ENCODE data around the gene PZP.
A peak's percentile ranks its signal among the peaks of the same experiment; 100 is the strongest.
"Not testable (repeated sequence)": the region's sequence is repeated elsewhere in the genome, so short reads cannot be mapped to it uniquely, and the experiment has no call there.

Gene PZP

DNA sequence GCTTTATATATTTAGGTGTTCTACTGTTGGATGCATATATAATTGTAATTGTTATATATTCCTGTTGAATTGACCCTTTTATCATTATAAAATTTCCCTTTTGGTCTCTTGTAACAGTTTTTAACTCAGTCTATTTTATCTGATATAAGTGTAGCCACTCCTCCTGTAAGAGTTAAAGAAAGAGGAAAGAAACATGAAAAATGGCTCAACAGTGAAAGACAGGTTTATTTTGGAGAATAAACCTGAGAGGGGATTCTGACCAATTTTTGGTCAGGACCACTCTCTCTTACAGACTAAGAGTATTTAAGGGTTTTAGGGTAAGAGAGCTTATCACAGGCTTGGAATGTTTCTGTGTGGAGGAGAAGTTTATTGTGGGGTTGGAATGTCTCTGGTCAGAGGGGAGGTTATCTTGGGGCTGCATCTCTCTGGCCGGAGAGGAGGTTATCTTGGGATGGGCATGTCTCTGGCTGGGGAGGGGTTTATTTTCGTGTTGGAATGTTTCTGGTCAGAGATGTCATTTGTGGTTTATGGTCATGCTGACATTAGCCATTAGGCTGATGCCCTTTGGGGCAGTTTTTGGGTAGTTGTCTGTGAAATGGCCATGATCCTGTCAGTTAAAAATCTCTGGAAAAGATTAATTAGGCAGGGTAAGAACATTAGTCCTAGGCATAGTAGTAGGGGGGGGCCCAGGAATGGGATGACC lies 68.5 kb downstream of the PZP start:
- not testable (repeated sequence) for DNase-seq (ENCODE audit: low spot score); H2AK5ac ChIP-seq (ENCODE audit: low read depth, low read length); H3K9ac ChIP-seq (ENCODE audit: low read depth, low read length, poor library complexity); H3K4me3 ChIP-seq (ENCODE audit: low read length in 2 of 2); H3K36me3 ChIP-seq (replicated peaks in 1 of 2; ENCODE audit: control insufficient read depth in 2 of 2, insufficient read depth in 2 of 2, low read length in 2 of 2); H3K4me1 ChIP-seq (ENCODE audit: control insufficient read depth in 2 of 2, insufficient read depth in 1 of 2, low read depth in 1 of 2, low read length in 2 of 2); H4K8ac ChIP-seq (ENCODE audit: low read depth, low read length); H2AFZ ChIP-seq (ENCODE audit: low read length); H3K79me1 ChIP-seq (ENCODE audit: low read depth, low read length); H3K4ac ChIP-seq (ENCODE audit: low read length); H3K23ac ChIP-seq (ENCODE audit: low read depth, low read length, poor library complexity); H2BK15ac ChIP-seq (ENCODE audit: low read length); H3K18ac ChIP-seq (ENCODE audit: low read length); H2BK5ac ChIP-seq (ENCODE audit: low read length); H3K14ac ChIP-seq (ENCODE audit: low read length); H3K27ac ChIP-seq (replicated peaks; ENCODE audit: low read length); H2BK120ac ChIP-seq (ENCODE audit: low read depth, low read length); H3K27me3 ChIP-seq (ENCODE audit: control insufficient read depth in 3 of 3, insufficient read depth in 3 of 3, low read depth in 1 of 3, low read length in 3 of 3); H3K4me2 ChIP-seq (ENCODE audit: insufficient read depth, low read length, poor library complexity, severe bottlenecking); H4K91ac ChIP-seq (ENCODE audit: low read depth, low read length, poor library complexity); H2BK12ac ChIP-seq (ENCODE audit: low read length)
- H3K9me3 ChIP-seq (replicated peaks in 1 of 2; ENCODE audit: control insufficient read depth in 2 of 2, insufficient read depth in 1 of 2, low read depth in 1 of 2, low read length in 2 of 2) = peaks cover 9 to 53% of the 10 kb centered on the region in 2 donors
- WGBS, 2 donors (ENCODE audit: extremely low coverage in 2 of 2, insufficient read length in 2 of 2, insufficient replicate concordance in 1 of 2) = no CpG with 5 or more reads among the region's 2 CpGs

GRCh38 chr12:9135903-9136310 lies 72.3 kb downstream of the PZP start:
- Histone ChIP-seq H3K27me3 (ENCODE audit: control insufficient read depth in 3 of 3, insufficient read depth in 3 of 3, low read depth in 1 of 3, low read length in 3 of 3) (no peaks in the 10 kb centered on the region), H2BK12ac (ENCODE audit: low read length) (no peak overlapping the region), H3K14ac (ENCODE audit: low read length) (no peak overlapping the region), H4K91ac (ENCODE audit: low read depth, low read length, poor library complexity) (no peak overlapping the region), H3K9me3 (replicated peaks in 1 of 2; ENCODE audit: control insufficient read depth in 2 of 2, insufficient read depth in 1 of 2, low read depth in 1 of 2, low read length in 2 of 2) (peaks cover 0 to 30% of the 10 kb centered on the region in 2 donors), H2AK5ac (ENCODE audit: low read depth, low read length) (no peak overlapping the region), H4K8ac (ENCODE audit: low read depth, low read length) (no peak overlapping the region), H3K4me1 (ENCODE audit: control insufficient read depth in 2 of 2, insufficient read depth in 1 of 2, low read depth in 1 of 2, low read length in 2 of 2) (peaks cover 0 to 2% of the 10 kb centered on the region in 2 donors), H3K27ac (replicated peaks; ENCODE audit: low read length) (no peak overlapping the region), H2BK5ac (ENCODE audit: low read length) (no peak overlapping the region), H2BK15ac (ENCODE audit: low read length) (no peak overlapping the region), H3K79me1 (ENCODE audit: low read depth, low read length) (no peaks in the 10 kb centered on the region), H3K4me2 (ENCODE audit: insufficient read depth, low read length, poor library complexity, severe bottlenecking) (no peak overlapping the region), H2AFZ (ENCODE audit: low read length) (no peak overlapping the region), H3K9ac (ENCODE audit: low read depth, low read length, poor library complexity) (no peak overlapping the region), H2BK120ac (ENCODE audit: low read depth, low read length) (no peak overlapping the region), H3K4me3 (ENCODE audit: low read length in 2 of 2) (no peak overlapping the region), H3K23ac (ENCODE audit: low read depth, low read length, poor library complexity) (no peak overlapping the region), H3K36me3 (replicated peaks in 1 of 2; ENCODE audit: control insufficient read depth in 2 of 2, insufficient read depth in 2 of 2, low read length in 2 of 2) (no peaks in the 10 kb centered on the region), H3K18ac (ENCODE audit: low read length) (no peak overlapping the region), H3K4ac (ENCODE audit: low read length) (no peak overlapping the region)
- DNase-seq (ENCODE audit: low spot score) = no peak
- no CpG with 5 or more reads among the region's 5 CpGs for WGBS, 2 donors (ENCODE audit: extremely low coverage in 2 of 2, insufficient read length in 2 of 2, insufficient replicate concordance in 1 of 2)

DNA sequence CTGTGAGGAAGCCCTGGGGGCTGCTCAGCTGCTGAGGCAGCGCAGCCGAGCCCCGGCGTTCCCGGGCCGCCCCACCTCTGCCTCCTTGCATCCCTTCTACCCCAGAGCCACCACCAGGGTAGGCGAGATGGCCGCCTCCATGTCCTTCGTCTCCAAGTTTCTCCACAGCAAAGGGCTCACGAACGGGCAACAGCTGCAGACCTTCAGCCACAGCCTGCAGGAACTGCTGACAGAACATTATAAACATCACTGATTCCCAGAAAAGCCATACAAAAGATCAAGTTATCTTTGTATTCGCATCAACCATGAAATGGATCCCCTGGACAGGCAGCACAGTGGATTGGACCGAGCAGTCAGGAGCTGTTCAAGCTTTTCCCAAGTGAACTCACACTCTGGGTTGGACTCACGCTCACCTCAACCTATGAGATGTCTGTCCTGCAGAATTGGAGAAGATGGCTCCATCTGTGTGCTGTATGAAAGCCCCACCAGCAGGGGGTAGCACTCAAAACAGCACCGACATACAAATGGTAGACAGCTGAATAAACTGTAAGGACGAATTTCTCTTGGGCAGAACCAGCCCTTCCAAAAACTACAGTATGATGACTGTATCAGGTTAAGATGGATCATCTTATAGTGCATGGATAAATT lies 73.1 kb downstream of the PZP start:
- no peak for DNase-seq (ENCODE audit: low spot score)
- H4K8ac ChIP-seq (ENCODE audit: low read depth, low read length) = no peak overlapping the region
- H3K36me3 ChIP-seq (replicated peaks in 1 of 2; ENCODE audit: control insufficient read depth in 2 of 2, insufficient read depth in 2 of 2, low read length in 2 of 2) = no peaks in the 10 kb centered on the region
- H2BK12ac ChIP-seq (ENCODE audit: low read length) = no peak overlapping the region
- H2BK5ac ChIP-seq (ENCODE audit: low read length) = no peak overlapping the region
- no peak overlapping the region for H2BK15ac ChIP-seq (ENCODE audit: low read length)
- H3K23ac ChIP-seq (ENCODE audit: low read depth, low read length, poor library complexity) = no peak overlapping the region
- H3K14ac ChIP-seq (ENCODE audit: low read length) = no peak overlapping the region
- no peak overlapping the region for H2BK120ac ChIP-seq (ENCODE audit: low read depth, low read length)
- H2AFZ ChIP-seq (ENCODE audit: low read length) = no peak overlapping the region
- H2AK5ac ChIP-seq (ENCODE audit: low read depth, low read length) = no peak overlapping the region
- WGBS, 2 donors (ENCODE audit: extremely low coverage in 2 of 2, insufficient read length in 2 of 2, insufficient replicate concordance in 1 of 2) = no CpG with 5 or more reads among the region's 16 CpGs
- H4K91ac ChIP-seq (ENCODE audit: low read depth, low read length, poor library complexity) = no peak overlapping the region
- peaks cover 0 to 2% of the 10 kb centered on the region in 2 donors for H3K4me1 ChIP-seq (ENCODE audit: control insufficient read depth in 2 of 2, insufficient read depth in 1 of 2, low read depth in 1 of 2, low read length in 2 of 2)
- H3K18ac ChIP-seq (ENCODE audit: low read length) = no peak overlapping the region
- peaks cover 0 to 32% of the 10 kb centered on the region in 2 donors for H3K9me3 ChIP-seq (replicated peaks in 1 of 2; ENCODE audit: control insufficient read depth in 2 of 2, insufficient read depth in 1 of 2, low read depth in 1 of 2, low read length in 2 of 2)
- H3K4ac ChIP-seq (ENCODE audit: low read length) = no peak overlapping the region
- H3K4me3 ChIP-seq (ENCODE audit: low read length in 2 of 2) = no peak overlapping the region
- no peak overlapping the region for H3K27ac ChIP-seq (replicated peaks; ENCODE audit: low read length)
- no peaks in the 10 kb centered on the region for H3K79me1 ChIP-seq (ENCODE audit: low read depth, low read length)
- H3K27me3 ChIP-seq (ENCODE audit: control insufficient read depth in 3 of 3, insufficient read depth in 3 of 3, low read depth in 1 of 3, low read length in 3 of 3) = no peaks in the 10 kb centered on the region
- H3K4me2 ChIP-seq (ENCODE audit: insufficient read depth, low read length, poor library complexity, severe bottlenecking) = no peak overlapping the region
- H3K9ac ChIP-seq (ENCODE audit: low read depth, low read length, poor library complexity) = peak overlapping the region; percentile 21

DNA sequence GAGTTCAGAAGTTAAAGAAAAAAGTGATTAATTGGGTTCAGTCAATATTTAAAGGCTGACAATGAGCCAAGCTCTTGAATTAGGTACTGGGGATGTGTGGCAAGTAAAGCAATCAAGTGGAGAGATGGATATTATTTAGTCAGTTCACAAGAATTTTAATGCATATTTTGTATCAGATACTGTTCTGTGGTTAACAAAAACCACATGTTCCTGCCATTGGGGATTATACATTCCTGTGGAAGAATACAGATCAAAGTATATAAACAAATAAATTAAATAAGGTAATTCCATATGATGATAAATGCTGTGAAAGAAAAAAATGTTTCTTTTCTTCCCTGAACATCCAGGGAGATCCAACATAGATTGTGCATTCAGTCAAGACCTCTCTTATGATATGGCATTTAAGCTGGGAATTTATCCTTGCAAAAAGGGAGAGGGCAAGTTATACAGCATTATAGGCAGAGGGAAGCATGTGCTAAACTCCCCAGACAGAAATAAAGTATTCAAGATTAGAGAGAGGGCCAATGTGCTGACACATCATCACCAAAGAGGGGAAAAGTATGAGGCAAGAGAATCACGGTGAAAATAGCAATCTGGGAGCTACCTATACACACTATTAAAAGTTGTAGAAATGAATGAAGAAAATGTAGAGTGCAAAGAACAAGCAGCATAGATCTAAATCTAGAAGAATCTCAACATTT lies 74.8 kb downstream of the PZP start:
- Histone ChIP-seq H3K4me2 (ENCODE audit: insufficient read depth, low read length, poor library complexity, severe bottlenecking) (no peak overlapping the region), H3K23ac (ENCODE audit: low read depth, low read length, poor library complexity) (no peak overlapping the region), H4K8ac (ENCODE audit: low read depth, low read length) (no peak overlapping the region), H3K27ac (replicated peaks; ENCODE audit: low read length) (no peak overlapping the region), H3K14ac (ENCODE audit: low read length) (no peak overlapping the region), H2BK15ac (ENCODE audit: low read length) (no peak overlapping the region), H3K4me1 (ENCODE audit: control insufficient read depth in 2 of 2, insufficient read depth in 1 of 2, low read depth in 1 of 2, low read length in 2 of 2) (peaks cover 0 to 2% of the 10 kb centered on the region in 2 donors), H2AFZ (ENCODE audit: low read length) (no peak overlapping the region), H3K4me3 (ENCODE audit: low read length in 2 of 2) (no peak overlapping the region), H3K27me3 (ENCODE audit: control insufficient read depth in 3 of 3, insufficient read depth in 3 of 3, low read depth in 1 of 3, low read length in 3 of 3) (no peaks in the 10 kb centered on the region), H2BK120ac (ENCODE audit: low read depth, low read length) (no peak overlapping the region), H3K18ac (ENCODE audit: low read length) (no peak overlapping the region), H2BK5ac (ENCODE audit: low read length) (no peak overlapping the region), H4K91ac (ENCODE audit: low read depth, low read length, poor library complexity) (no peak overlapping the region), H3K79me1 (ENCODE audit: low read depth, low read length) (no peaks in the 10 kb centered on the region), H3K4ac (ENCODE audit: low read length) (no peak overlapping the region), H3K36me3 (replicated peaks in 1 of 2; ENCODE audit: control insufficient read depth in 2 of 2, insufficient read depth in 2 of 2, low read length in 2 of 2) (no peaks in the 10 kb centered on the region), H3K9me3 (replicated peaks in 1 of 2; ENCODE audit: control insufficient read depth in 2 of 2, insufficient read depth in 1 of 2, low read depth in 1 of 2, low read length in 2 of 2) (peaks cover 0 to 25% of the 10 kb centered on the region in 2 donors), H3K9ac (ENCODE audit: low read depth, low read length, poor library complexity) (no peak overlapping the region), H2AK5ac (ENCODE audit: low read depth, low read length) (no peak overlapping the region), H2BK12ac (ENCODE audit: low read length) (no peak overlapping the region)
- no CpG with 5 or more reads among the region's 1 CpG for WGBS, 2 donors (ENCODE audit: extremely low coverage in 2 of 2, insufficient read length in 2 of 2, insufficient replicate concordance in 1 of 2)
- DNase-seq (ENCODE audit: low spot score) = no peak

Data from neuronal stem cell (in vitro differentiated cells).